Heart right ventricle (tissue), 16 donors: ENCODE measurements around the gene DNM3. TPM values are rescaled to one million over a fixed set of nuclear protein-coding genes. Genes with fewer than 3 reads are reported as not detected.
A peak's percentile ranks its signal among the peaks of the same experiment; 100 is the strongest.

Experiments
- ATAC-seq, 8 donors: fragments of 200-7000 bp; cut with Tn5 transposase; one replicate each; pipeline ENCODE4 v1.9.1; 2020; ENCODE audit warnings: mild to moderate bottlenecking in 8 of 8, moderate library complexity in 8 of 8, moderate number of reproducible peaks in 1 of 8
- DNase-seq, 2 donors: peaks; one replicate each; pipeline ENCODE4 v3.0.0-alpha.2; 2020
- H3K27ac ChIP-seq, 10 donors: fragments of 200-600 bp; sonication (generic) in 2 of 10; one replicate each; pipeline versions ENCODE4 v1.5.0 to v1.8.0; 2020 to 2022; ENCODE audit warnings: mild to moderate bottlenecking in 3 of 10
- H3K27me3 ChIP-seq, 7 donors: fragments of 200-600 bp; one replicate each; pipeline ENCODE4 v1.8.0; 2021 to 2022; ENCODE audit warnings: mild to moderate bottlenecking in 2 of 7
- H3K36me3 ChIP-seq, 9 donors: fragments of 200-600 bp; sonication (generic) in 1 of 9; one replicate each; pipeline versions ENCODE4 v1.5.0 to v1.8.0; 2020 to 2022; ENCODE audit warnings: mild to moderate bottlenecking in 2 of 9
- H3K4me1 ChIP-seq, 9 donors: fragments of 200-600 bp; sonication (generic) in 1 of 9; one replicate each; pipeline versions ENCODE4 v1.5.0 to v1.8.0; 2020 to 2022; ENCODE audit warnings: mild to moderate bottlenecking in 4 of 9
- H3K4me3 ChIP-seq, 10 donors: fragments of 200-600 bp; sonication (generic) in 2 of 10; one replicate each; pipeline versions ENCODE4 v1.5.0 to v1.8.0; 2020 to 2022; ENCODE audit warnings: mild to moderate bottlenecking in 7 of 10, moderate library complexity in 2 of 10
- H3K9me3 ChIP-seq, 11 donors: fragments of 200-600 bp in 10 of 11; sonication (generic) in 2 of 11; one replicate each; pipeline versions ENCODE4 v1.5.0 to v1.8.0; 2013 to 2022; ENCODE audit warnings: mild to moderate bottlenecking in 2 of 11, control low read depth in 1 of 11, moderate library complexity in 1 of 11
- WGBS, 2 donors: extraction: QIAGEN DNeasy Blood & Tissue Kit; methylation state at CpG; one replicate each; pipeline ENCODE4 v1.1.7; 2013; ENCODE audit warnings: inconsistent platforms in 1 of 2; 5-methylcytosine and 5-hydroxymethylcytosine counted together
- intact Hi-C, 10 donors: fragments of 100-400 bp; cut with DNase I; formaldehyde crosslinking; loops; one replicate each; pipeline versions ENCODE4 v1.11.1 to v1.14.2; 2022
- polyA plus RNA-seq, 2 donors: library from polyadenylated mRNA; stranded (reverse); fragments of 200-250 nt; gene quantifications; one replicate each; pipeline ENCODE4 v1.2.3, GENCODE V29; 2013
- total RNA-seq, 10 donors: library from RNA; stranded (reverse); fragmentation: NEBNext Ultra II Directional in 3 of 10; extraction: Animal tissue kit (Norgen Biotek cat#: 25700) in 3 of 10; gene quantifications; one replicate each; pipeline versions ENCODE4 v1.2.1 to v1.2.4, GENCODE V29; 2021 to 2023
- TF ChIP-seq, protein P1 (sequence below), 9 donors: fragments of 200-600 bp; sonication (generic) in 2 of 9; IDR thresholded peaks; one replicate each; pipeline versions ENCODE4 v1.5.0 to v1.8.0; 2021 to 2022; ENCODE audit warnings: antibody characterized with exemption in 9 of 9, mild to moderate bottlenecking in 5 of 9, moderate library complexity in 1 of 9
- donor health status: Arrhythmogenic right ventricular cardiomyopathy.
- donor health status: ischemic (EF 13 %, LVEDD 7.1; RV severe dilation, severe dysfunction).
- donor health status: healthy with polysubstance abuse.
- donor health status: DM: no; HTN: yes; CAD: no.
- donor health status: DM: no; HTN: no; CAD: no.
- donor health status: ischemic (EF 25% LVEDD 6.9; RV normal size, moderate dysfunction).
- donor health status: ischemic (EF 25% LVEDD 5.7; RV mildly dilated, moderate dysfunction).
- donor health status: healthy.
- donor health status: DM: yes; HTN: yes; CAD: no.
- donor health status: Ischemic cardiomyopathy.
- donor health status: ischemic (EF 35%, LVEDD 5.7; RV mildly dilated, moderate dysfunction).
- donor health status: nonischemic (EF 11% LVEDD 7.7; RV severe dilation, severe dysfunction).
- donor health status: DM: yes; HTN: yes; CAD: no.
- donor health status: PGD.
- donor health status: ischemic (EF 29% LVEDD 5.4; RV normal size, mild dysfunction).
- donor health status: nonischemic (EF 23%, LVEDD 6.1; RV moderate dilation, normal function).

Gene DNM3
- total and polyA plus RNA-seq, 12 donors, result 0.77 to 2.8 (median 2.2) TPM

DNA sequence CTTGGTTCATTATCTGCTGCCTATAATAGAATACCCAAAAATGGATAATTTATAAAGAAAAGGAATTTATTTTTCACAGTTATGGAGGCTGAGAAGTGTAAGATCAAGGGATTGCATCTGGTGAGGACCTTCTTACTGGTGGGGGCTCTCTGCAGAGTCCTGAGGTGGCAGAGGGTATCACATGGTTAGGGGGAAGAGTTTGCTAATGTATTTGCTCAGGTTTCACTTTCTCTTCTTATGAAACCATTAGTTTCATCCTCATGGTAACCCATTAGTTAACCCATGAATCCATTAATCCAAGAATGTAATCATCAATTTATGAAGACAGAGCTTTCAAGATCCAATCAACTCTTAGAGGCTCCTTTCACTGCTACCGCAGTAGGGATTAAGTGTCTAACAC is 120.6 kb downstream of the DNM3 start:
- H3K4me3 ChIP-seq, result no peak overlapping the region
- intact Hi-C loops, result no loop called here
- TF ChIP-seq, protein P1, sequence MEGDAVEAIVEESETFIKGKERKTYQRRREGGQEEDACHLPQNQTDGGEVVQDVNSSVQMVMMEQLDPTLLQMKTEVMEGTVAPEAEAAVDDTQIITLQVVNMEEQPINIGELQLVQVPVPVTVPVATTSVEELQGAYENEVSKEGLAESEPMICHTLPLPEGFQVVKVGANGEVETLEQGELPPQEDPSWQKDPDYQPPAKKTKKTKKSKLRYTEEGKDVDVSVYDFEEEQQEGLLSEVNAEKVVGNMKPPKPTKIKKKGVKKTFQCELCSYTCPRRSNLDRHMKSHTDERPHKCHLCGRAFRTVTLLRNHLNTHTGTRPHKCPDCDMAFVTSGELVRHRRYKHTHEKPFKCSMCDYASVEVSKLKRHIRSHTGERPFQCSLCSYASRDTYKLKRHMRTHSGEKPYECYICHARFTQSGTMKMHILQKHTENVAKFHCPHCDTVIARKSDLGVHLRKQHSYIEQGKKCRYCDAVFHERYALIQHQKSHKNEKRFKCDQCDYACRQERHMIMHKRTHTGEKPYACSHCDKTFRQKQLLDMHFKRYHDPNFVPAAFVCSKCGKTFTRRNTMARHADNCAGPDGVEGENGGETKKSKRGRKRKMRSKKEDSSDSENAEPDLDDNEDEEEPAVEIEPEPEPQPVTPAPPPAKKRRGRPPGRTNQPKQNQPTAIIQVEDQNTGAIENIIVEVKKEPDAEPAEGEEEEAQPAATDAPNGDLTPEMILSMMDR (IDR thresholded peaks at IDR 0.05), result no peak
- peaks cover 0 to 3% (median 0%) of the 10 kb centered on the region in 7 donors for H3K27me3 ChIP-seq
- 98 to 100% methylated on average over 1 of the region's 1 CpG for WGBS, 2 donors
- H3K4me1 ChIP-seq, result peaks cover 0 to 7% (median 0%) of the 10 kb centered on the region in 9 donors
- no peaks in the 10 kb centered on the region for H3K9me3 ChIP-seq
- no peak for DNase-seq
- no peak for ATAC-seq
- no peak overlapping the region for H3K27ac ChIP-seq
- no peaks in the 10 kb centered on the region for H3K36me3 ChIP-seq

DNA sequence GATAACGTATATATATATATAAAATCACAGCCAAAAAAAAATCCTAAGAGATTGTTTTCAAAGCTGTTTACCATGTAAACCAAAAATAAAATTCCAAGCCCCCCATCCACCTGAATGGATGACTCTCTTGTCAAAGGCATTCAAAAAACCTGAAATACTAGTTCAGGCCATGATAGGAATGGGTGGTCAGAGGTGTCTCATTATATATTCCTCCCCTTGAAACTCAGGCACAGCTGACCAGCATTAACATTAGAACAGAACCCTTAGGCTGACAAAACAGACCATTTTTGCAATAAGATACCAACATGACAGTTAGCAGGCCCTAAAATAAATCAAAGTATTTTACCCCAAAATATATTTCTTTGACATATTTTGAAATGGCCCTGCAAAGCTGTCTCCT is 122.5 kb downstream of the DNM3 start:
- H3K4me3 ChIP-seq, result no peak overlapping the region
- intact Hi-C loops, result no loop called here
- WGBS, 2 donors, result 70 to 82% methylated on average over 1 of the region's 1 CpG
- DNase-seq (no peak), ATAC-seq (no peak)
- TF ChIP-seq, protein P1 (IDR thresholded peaks at IDR 0.05), result no peak
- peaks cover 0 to 7% (median 0%) of the 10 kb centered on the region in 9 donors for H3K4me1 ChIP-seq
- H3K27me3 ChIP-seq, result peaks cover 0 to 3% (median 0%) of the 10 kb centered on the region in 7 donors
- H3K9me3 ChIP-seq, result no peaks in the 10 kb centered on the region
- H3K27ac ChIP-seq, result no peak overlapping the region
- no peaks in the 10 kb centered on the region for H3K36me3 ChIP-seq

DNA sequence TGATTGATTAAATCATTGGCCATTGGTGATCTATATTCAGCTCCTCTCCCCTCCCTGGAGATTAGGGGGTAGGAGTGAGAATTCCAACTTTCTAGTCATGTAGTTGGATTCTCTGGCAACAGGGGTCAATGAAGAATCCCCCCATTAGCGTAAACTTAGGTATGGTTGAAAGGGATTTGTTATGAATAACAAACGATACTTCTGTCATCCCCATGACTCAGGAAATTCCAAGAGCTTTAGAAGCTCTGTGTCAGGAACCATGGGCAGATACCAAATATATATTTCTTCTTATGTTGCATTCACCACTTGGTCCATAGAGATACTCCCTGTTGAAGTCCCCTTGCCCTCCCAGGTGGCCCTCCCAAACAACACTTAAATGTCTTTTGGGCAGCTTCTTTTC is 124.5 kb downstream of the DNM3 start:
- ATAC-seq, result no peak
- WGBS, 2 donors, result 90 to 93% methylated on average over 2 of the region's 2 CpGs
- H3K4me1 ChIP-seq, result peaks cover 0 to 7% (median 0%) of the 10 kb centered on the region in 9 donors
- H3K36me3 ChIP-seq, result no peaks in the 10 kb centered on the region
- no peak for DNase-seq
- peaks cover 0 to under 1% (median 0%) of the 10 kb centered on the region in 7 donors for H3K27me3 ChIP-seq
- H3K27ac ChIP-seq, result no peak overlapping the region
- TF ChIP-seq, protein P1 (IDR thresholded peaks at IDR 0.05), result no peak
- no peak overlapping the region for H3K4me3 ChIP-seq
- no peaks in the 10 kb centered on the region for H3K9me3 ChIP-seq
- intact Hi-C loops, result no loop called here

DNA sequence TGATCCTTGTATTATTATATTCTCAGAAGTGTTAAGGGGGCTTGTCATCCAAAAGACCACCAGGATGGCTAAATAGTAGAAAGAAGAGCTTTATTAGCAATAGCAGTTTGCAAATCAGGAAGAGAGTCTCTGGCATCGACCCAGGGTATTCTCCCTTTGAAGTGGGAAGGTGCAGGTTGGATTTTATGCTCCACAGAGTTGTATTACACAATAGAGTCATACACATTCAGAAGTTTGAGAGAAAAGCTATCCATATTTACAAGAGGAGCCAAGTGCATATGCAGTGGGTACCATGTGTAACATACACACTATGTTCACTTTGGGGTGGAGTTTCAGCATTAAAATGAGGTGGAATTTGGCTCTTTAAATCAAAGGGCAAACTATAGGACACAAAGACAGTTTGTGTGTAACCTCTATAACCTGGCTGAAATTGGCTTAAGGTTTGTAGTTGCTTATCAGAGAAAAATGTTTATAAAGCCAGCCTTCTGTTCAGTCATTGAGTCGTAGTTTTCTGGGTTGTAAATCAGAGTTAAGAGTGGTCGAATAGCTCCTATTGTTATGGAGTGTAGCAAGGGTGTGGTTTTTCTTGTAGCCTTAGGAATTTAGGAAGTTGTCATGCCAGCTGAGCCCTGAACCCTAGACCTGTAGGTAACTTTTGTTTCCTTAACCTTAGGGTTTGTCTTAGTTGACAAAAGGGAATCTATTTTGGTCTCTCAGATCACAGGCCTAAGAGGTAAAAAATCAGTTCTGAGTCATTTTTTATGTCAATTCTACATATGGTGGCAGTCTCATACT is 125.3 kb downstream of the DNM3 start:
- H3K36me3 ChIP-seq, result no peaks in the 10 kb centered on the region
- intact Hi-C loops, result no loop called here
- peak overlapping the region in 1 of 10 donors; percentile 29 for H3K27ac ChIP-seq
- peaks cover 0 to 7% (median 0%) of the 10 kb centered on the region in 9 donors for H3K4me1 ChIP-seq
- H3K4me3 ChIP-seq, result no peak overlapping the region
- ATAC-seq, result peak in 5 of 8 donors; percentile 29 to 55 (median 52)
- WGBS, 2 donors, result 65 to 67% methylated on average over 3 of the region's 3 CpGs
- no peak for DNase-seq
- H3K9me3 ChIP-seq, result no peaks in the 10 kb centered on the region
- H3K27me3 ChIP-seq, result no peaks in the 10 kb centered on the region
- TF ChIP-seq, protein P1 (IDR thresholded peaks at IDR 0.05), result no peak
